ENCODE results near the gene GAMT.
A peak's percentile ranks its signal among the peaks of the same experiment; 100 is the strongest.

The GAMT gene

DNA sequence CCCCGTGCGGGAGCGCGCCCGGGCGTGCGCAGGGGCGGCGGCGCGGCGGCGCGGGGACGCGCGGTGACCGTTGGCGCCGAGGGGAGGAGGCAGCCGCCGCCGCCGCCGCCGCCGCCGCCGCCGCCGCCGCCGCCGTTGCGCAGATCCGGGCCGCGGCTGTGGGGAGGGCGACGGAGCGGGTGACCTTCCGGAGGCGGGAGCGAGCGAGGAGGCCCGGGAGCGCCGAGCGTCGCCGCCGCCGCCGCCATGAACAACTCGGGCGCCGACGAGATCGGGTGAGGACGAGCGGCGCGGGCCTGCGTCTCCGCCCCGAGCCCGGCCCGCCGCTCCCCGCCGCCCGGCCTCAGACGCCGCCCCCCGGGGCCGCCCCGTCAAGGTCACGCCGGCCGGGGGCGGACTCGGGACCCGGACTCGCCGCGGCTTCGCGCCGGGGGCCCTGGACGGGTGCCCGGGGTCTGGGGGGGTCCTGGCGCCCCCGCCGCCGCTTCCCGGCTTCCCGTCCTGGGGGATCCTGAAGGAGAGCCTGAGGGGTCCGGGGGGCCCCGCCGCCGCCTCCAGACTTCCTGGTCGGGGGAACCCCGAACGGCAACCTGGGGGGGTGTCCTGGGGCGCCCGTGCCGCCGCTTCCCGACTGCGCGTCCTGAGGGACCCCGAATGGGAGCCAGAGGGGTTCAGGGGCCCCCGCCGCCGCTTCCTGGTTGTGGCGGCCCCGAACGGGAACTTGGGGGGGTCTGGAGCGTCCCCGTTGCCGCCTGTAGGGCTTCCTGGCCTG lies 6.4 kb upstream of the GAMT start, which contains the start of gene DAZAP1:
DAZAP1 (plus strand) TSS at position 59 of the 772 bp plus-strand sequence; CDS start at position 247, 188 bp downstream.
- H3K4me3 ChIP-seq (ENCODE audit: low read depth, low read length) = peak within 1 kb of the TSS; percentile 81
- TF ChIP-seq, protein P1, sequence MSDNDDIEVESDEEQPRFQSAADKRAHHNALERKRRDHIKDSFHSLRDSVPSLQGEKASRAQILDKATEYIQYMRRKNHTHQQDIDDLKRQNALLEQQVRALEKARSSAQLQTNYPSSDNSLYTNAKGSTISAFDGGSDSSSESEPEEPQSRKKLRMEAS (IDR thresholded peaks at IDR 0.05; ENCODE audit: low read depth, low read length) = no peak
- no peak for TF ChIP-seq CTCF (IDR thresholded peaks at IDR 0.05; ENCODE audit: low read depth, low read length)
- TF ChIP-seq POLR2A (IDR thresholded peaks at IDR 0.05; ENCODE audit: extremely low read depth, insufficient read length) = no peak
- TF ChIP-seq MYC (IDR thresholded peaks at IDR 0.05; ENCODE audit: low read depth, low read length) = no peak
- DNase-seq (ENCODE audit: low read depth) = peak; percentile 23

GRCh38 chr19:1406774-1407527 lies 5.6 kb upstream of the GAMT start:
- peak overlapping the region; percentile 40 for H3K4me3 ChIP-seq (ENCODE audit: low read depth, low read length)
- peak; percentile 94 for DNase-seq (ENCODE audit: low read depth)
- TF ChIP-seq, protein P1 (IDR thresholded peaks at IDR 0.05; ENCODE audit: low read depth, low read length) = peak; percentile 95
- TF ChIP-seq POLR2A (IDR thresholded peaks at IDR 0.05; ENCODE audit: extremely low read depth, insufficient read length) (peak; percentile 32), MYC (IDR thresholded peaks at IDR 0.05; ENCODE audit: low read depth, low read length) (peak; percentile 86), CTCF (IDR thresholded peaks at IDR 0.05; ENCODE audit: low read depth, low read length) (no peak)

GRCh38 chr19:1402411-1403070 lies 1.2 kb upstream of the GAMT start:
- no peak for DNase-seq (ENCODE audit: low read depth)
- no peak overlapping the region for H3K4me3 ChIP-seq (ENCODE audit: low read depth, low read length)
- TF ChIP-seq, protein P1 (IDR thresholded peaks at IDR 0.05; ENCODE audit: low read depth, low read length) = no peak
- TF ChIP-seq MYC (IDR thresholded peaks at IDR 0.05; ENCODE audit: low read depth, low read length) (no peak), CTCF (IDR thresholded peaks at IDR 0.05; ENCODE audit: low read depth, low read length) (no peak), POLR2A (IDR thresholded peaks at IDR 0.05; ENCODE audit: extremely low read depth, insufficient read length) (no peak)

DNA sequence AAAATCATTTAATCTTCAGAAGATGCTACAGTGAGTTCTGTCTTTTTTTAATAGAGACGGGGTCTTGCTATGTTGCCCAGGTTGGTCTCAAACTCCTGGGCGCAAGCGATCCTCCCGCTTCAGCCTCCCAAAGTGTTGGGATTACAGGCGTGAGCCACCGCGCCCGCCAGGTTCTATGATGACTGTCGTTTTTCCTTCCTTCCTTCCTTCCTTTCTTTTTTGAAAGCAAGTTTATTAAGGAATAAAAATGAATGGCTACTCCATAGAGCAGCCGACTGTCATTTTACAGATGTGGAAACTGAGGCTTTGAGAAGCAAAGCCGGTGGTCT lies 511 bp upstream of the GAMT start:
- no peak overlapping the region for H3K4me3 ChIP-seq (ENCODE audit: low read depth, low read length)
- TF ChIP-seq MYC (IDR thresholded peaks at IDR 0.05; ENCODE audit: low read depth, low read length) (no peak), POLR2A (IDR thresholded peaks at IDR 0.05; ENCODE audit: extremely low read depth, insufficient read length) (no peak), CTCF (IDR thresholded peaks at IDR 0.05; ENCODE audit: low read depth, low read length) (no peak)
- TF ChIP-seq, protein P1 (IDR thresholded peaks at IDR 0.05; ENCODE audit: low read depth, low read length) = no peak
- DNase-seq (ENCODE audit: low read depth) = no peak

- no peak overlapping the region for H3K4me3 ChIP-seq (ENCODE audit: low read depth, low read length)
- TF ChIP-seq CTCF (IDR thresholded peaks at IDR 0.05; ENCODE audit: low read depth, low read length) = no peak
- TF ChIP-seq MYC (IDR thresholded peaks at IDR 0.05; ENCODE audit: low read depth, low read length) = no peak
- TF ChIP-seq, protein P1 (IDR thresholded peaks at IDR 0.05; ENCODE audit: low read depth, low read length) = no peak
- no peak for TF ChIP-seq POLR2A (IDR thresholded peaks at IDR 0.05; ENCODE audit: extremely low read depth, insufficient read length)
- DNase-seq (ENCODE audit: low read depth) = no peak
Measured at GRCh38 chr19:1400281-1401137, 833 bp downstream of the GAMT start.

All from NB4 (cell line).